A673 (cell line): ENCODE data around the gene PIK3CG. TPM values are rescaled to one million over a fixed set of nuclear protein-coding genes. Genes with fewer than 3 reads are reported as not detected.

Source experiments
- BruUV-seq: library from RNA; stranded (reverse); fragments of 400-500 nt; replicated peaks from 2 replicates; lab custom pipeline; 2021; lab: Mats Ljungman, UMichigan
- CTCF ChIA-PET: fragments of 300-600 bp; sonication (Branson Sonifier 250); formaldehyde crosslinking; loops from one replicate; lab custom pipeline; 2022; ENCODE audit warnings: antibody characterized with exemption; lab: Charles Lee
- POLR2A ChIA-PET: fragments of 300-600 bp; sonication (Branson Sonifier 250); formaldehyde crosslinking; loops from one replicate; lab custom pipeline; 2022; ENCODE audit warnings: antibody characterized with exemption; ENCODE audit not compliant: low non-redundant PET; lab: Charles Lee
- DNase-seq: peaks from one replicate; pipeline ENCODE4 v3.0.0-alpha.2; 2015; ENCODE audit warnings: low spot score
- H3K27ac ChIP-seq: fragments of 200-600 bp; sonication (generic); 2 replicates; pipeline ENCODE4 v1.5.1; 2016; ENCODE audit warnings: mixed run types, low read depth, mild to moderate bottlenecking, mixed read lengths, antibody characterized with exemption, low read length; ENCODE audit not compliant: poor library complexity, severe bottlenecking
- H3K27me3 ChIP-seq: fragments of 200-600 bp; sonication (generic); replicated peaks from 2 replicates; pipeline ENCODE4 v1.6.1; 2017; ENCODE audit warnings: mixed run types, low read depth, mild to moderate bottlenecking, mixed read lengths, antibody characterized with exemption, low read length; ENCODE audit not compliant: insufficient read depth, poor library complexity
- H3K36me3 ChIP-seq: fragments of 200-600 bp; sonication (generic); 2 replicates; pipeline ENCODE4 v1.6.1; 2016; ENCODE audit warnings: mixed run types, mild to moderate bottlenecking, mixed read lengths, antibody characterized with exemption, low read length; ENCODE audit not compliant: insufficient read depth, poor library complexity, severe bottlenecking
- H3K4me1 ChIP-seq: fragments of 200-600 bp; sonication (generic); 2 replicates; pipeline ENCODE4 v1.6.1; 2017; ENCODE audit warnings: mixed run types, mild to moderate bottlenecking, mixed read lengths, antibody characterized with exemption, low read length; ENCODE audit not compliant: insufficient read depth, poor library complexity, severe bottlenecking
- H3K4me3 ChIP-seq: fragments of 200-600 bp; sonication (generic); 2 replicates; pipeline ENCODE4 v1.5.1; 2016; ENCODE audit warnings: low read depth, mixed run types, mild to moderate bottlenecking, mixed read lengths, low read length; ENCODE audit not compliant: poor library complexity, severe bottlenecking
- H3K9me3 ChIP-seq: fragments of 200-600 bp; sonication (generic); 2 replicates; pipeline ENCODE4 v1.6.1; 2016; ENCODE audit warnings: mixed run types, low read depth, mild to moderate bottlenecking, mixed read lengths, antibody characterized with exemption, low read length; ENCODE audit not compliant: poor library complexity, severe bottlenecking
- CTCF ChIP-seq: fragments of 300-800, 200-600 bp; sonication (generic); conservative IDR thresholded peaks from 2 replicates; pipeline ENCODE4 v1.5.1; 2017; ENCODE audit warnings: low read depth, mild to moderate bottlenecking, antibody characterized with exemption, low read length, moderate library complexity, mixed read lengths
- EZH2 ChIP-seq: fragments of 200-600 bp; sonication (generic); IDR thresholded peaks from 2 replicates; pipeline ENCODE4 v1.6.1; 2017; ENCODE audit warnings: borderline replicate concordance, low read depth, mild to moderate bottlenecking, mixed read lengths, antibody characterized with exemption, low read length; ENCODE audit not compliant: poor library complexity, severe bottlenecking
- intact Hi-C: fragments of 100-400 bp; cut with micrococcal nuclease; formaldehyde crosslinking; loops from one replicate; pipeline ENCODE4 v1.10.0; 2022; ENCODE audit not compliant: unreplicated experiment
- total RNA-seq: library from RNA; stranded (reverse); gene quantifications from 2 replicates; pipeline ENCODE4 v1.2.3, GENCODE V29; 2021

The PIK3CG gene
- total RNA-seq, 1 experiment from 2014 or later, result 13.4 TPM

DNA sequence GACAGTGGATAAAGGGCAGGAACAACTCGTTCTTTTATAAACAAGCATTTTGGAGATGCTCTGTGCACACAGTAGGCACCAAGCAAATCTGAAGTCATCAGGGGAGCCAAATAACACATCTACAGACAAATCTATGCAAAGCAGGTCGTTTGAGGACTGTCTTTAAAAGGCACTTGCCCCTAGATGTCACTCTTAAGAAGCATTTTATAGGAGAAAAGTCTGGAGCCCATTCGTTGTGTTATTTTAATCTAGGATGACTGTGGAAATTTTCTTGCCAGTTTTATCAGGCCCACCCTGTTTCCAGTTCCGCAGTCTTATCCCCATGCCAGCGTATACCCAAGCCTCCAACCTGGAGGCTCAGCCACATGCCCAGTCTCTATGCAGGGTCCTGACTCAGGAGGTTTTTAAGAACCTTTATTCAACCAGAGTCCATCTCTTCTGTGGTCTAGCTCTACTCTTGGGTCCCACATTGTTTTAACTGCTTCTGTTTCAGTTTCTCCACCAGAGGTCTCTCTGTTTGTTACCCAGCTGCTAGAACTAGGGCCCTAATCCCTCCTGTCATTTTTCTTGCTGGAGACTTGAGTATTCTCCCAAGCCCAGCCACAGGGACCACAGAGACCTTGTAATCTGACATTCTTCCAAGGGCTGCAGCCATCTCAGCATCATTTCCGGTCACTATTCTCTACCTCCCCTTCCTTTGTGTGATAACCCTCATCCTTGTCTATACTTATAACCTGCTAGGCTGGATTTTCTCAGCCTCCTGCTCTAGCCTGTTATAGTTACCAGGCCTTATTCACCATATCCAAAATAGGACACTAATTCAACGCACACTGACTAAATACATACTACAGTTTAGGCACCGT lies 26.7 kb downstream of the PIK3CG start:
- no TSS peak for BruUV-seq
- intact Hi-C loops, result no loop called here
- POLR2A ChIA-PET, result no interaction called here
- Histone ChIP-seq H3K9me3 (no peaks in the 10 kb centered on the region), H3K4me1 (no peaks in the 10 kb centered on the region), H3K4me3 (no peak overlapping the region), H3K36me3 (peaks cover 12% of the 10 kb centered on the region), H3K27ac (no peak overlapping the region), H3K27me3 (no peaks in the 10 kb centered on the region)
- DNase-seq, result no peak
- TF ChIP-seq CTCF, result no peak
- no peak for TF ChIP-seq EZH2
- CTCF ChIA-PET, result no interaction called here

DNA sequence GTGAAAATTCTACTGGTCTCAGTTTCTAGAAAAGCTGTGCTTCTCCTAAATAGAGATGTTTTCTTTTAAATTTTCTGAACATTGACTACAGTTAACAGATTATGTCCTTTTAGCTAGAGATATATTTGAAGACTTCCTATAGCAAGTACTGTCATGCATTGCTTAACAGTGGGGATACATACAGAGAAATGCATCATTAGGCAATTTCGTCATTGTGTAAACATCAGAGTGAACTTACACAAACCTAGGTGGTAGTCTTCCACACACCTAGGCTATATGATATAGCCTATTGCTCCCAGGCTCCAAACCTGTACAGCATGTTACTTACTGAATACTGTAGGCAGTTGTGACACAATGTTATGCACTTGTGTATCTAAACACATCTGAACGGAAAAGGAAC lies 28.5 kb downstream of the PIK3CG start:
- H3K4me1 ChIP-seq, result no peaks in the 10 kb centered on the region
- H3K27me3 ChIP-seq, result no peaks in the 10 kb centered on the region
- H3K9me3 ChIP-seq, result no peaks in the 10 kb centered on the region
- H3K27ac ChIP-seq, result no peak overlapping the region
- ChIA-PET CTCF (no interaction called here), POLR2A (no interaction called here)
- peaks cover 8% of the 10 kb centered on the region for H3K36me3 ChIP-seq
- intact Hi-C loops, result no loop called here
- no peak for DNase-seq
- BruUV-seq, result no TSS peak
- H3K4me3 ChIP-seq, result no peak overlapping the region
- TF ChIP-seq CTCF (no peak), EZH2 (no peak)

GRCh38 chr7:106895246-106895864 lies 30.3 kb downstream of the PIK3CG start:
- H3K27me3 ChIP-seq, result no peaks in the 10 kb centered on the region
- no TSS peak for BruUV-seq
- TF ChIP-seq EZH2 (no peak), CTCF (no peak)
- no peaks in the 10 kb centered on the region for H3K36me3 ChIP-seq
- intact Hi-C loops, result no loop called here
- DNase-seq, result no peak
- CTCF ChIA-PET, result no interaction called here
- H3K4me1 ChIP-seq, result no peaks in the 10 kb centered on the region
- no peak overlapping the region for H3K4me3 ChIP-seq
- H3K9me3 ChIP-seq, result no peaks in the 10 kb centered on the region
- no peak overlapping the region for H3K27ac ChIP-seq
- POLR2A ChIA-PET, result no interaction called here
